Measurements from ENCODE around the gene SLC22A13. TPM values are rescaled to one million over a fixed set of nuclear protein-coding genes. Genes with fewer than 3 reads are reported as not detected.

Gene SLC22A13
- total RNA-seq, 4 donors from 2014 or later: 0.32 to 0.68 (median 0.60) TPM; not detected in 1

- Histone ChIP-seq H3K9me3 (no peaks in the 10 kb centered on the region), H3K4me3 (no peak overlapping the region), H3K4me1 (no peaks in the 10 kb centered on the region), H3K27ac (no peak overlapping the region), H3K36me3 (no peaks in the 10 kb centered on the region), H3K27me3 (no peaks in the 10 kb centered on the region)
- intact Hi-C loops (cut with DNase I; ENCODE audit: low total_unique reads): loop anchor here (1.0 kb wide), 1 partner anchor 18 kb away; no protein-coding TSS in a partner anchor
- DNase-seq: no peak
- in situ Hi-C loops (cut with MboI; ENCODE audit: low pct_ligation_motif_present in 1 of 4, low pct_unique_long_range_greater_than_20kb in 1 of 4, low sequenced_read_pairs in 3 of 4): no loop called here
- 73% methylated on average over 9 of the region's 9 CpGs; no CpG with 5 or more reads in 1 of the 2 donors for WGBS, 2 donors (ENCODE audit: low coverage in 1 of 2)
- TF ChIP-seq POLR2A (IDR thresholded peaks at IDR 0.05) (no peak), EP300 (IDR thresholded peaks at IDR 0.05; ENCODE audit: low read depth) (no peak)
Observed at GRCh38 chr3:38308456-38308855, 42.8 kb downstream of the SLC22A13 start.

- 75 to 88% methylated on average over 1 of the region's 1 CpG for WGBS, 2 donors (ENCODE audit: low coverage in 1 of 2)
- in situ Hi-C loops (cut with MboI; ENCODE audit: low pct_ligation_motif_present in 1 of 4, low pct_unique_long_range_greater_than_20kb in 1 of 4, low sequenced_read_pairs in 3 of 4): no loop called here
Observed at GRCh38 chr3:38311476-38311875, 45.9 kb downstream of the SLC22A13 start.

GRCh38 chr3:38311941-38312340, 46.3 kb downstream of the SLC22A13 start:
- intact Hi-C loops (cut with DNase I; ENCODE audit: low total_unique reads): no loop called here
- DNase-seq: no peak
- TF ChIP-seq CTCF (IDR thresholded peaks at IDR 0.05) (no peak), POLR2A (IDR thresholded peaks at IDR 0.05) (no peak), EP300 (IDR thresholded peaks at IDR 0.05; ENCODE audit: low read depth) (no peak), POLR2AphosphoS5 (IDR thresholded peaks at IDR 0.05) (no peak)
- Histone ChIP-seq H3K9me3 (no peaks in the 10 kb centered on the region), H3K4me1 (no peaks in the 10 kb centered on the region), H3K4me3 (no peak overlapping the region), H3K36me3 (no peaks in the 10 kb centered on the region), H3K27ac (no peak overlapping the region), H3K27me3 (no peaks in the 10 kb centered on the region)
- in situ Hi-C loops (cut with MboI; ENCODE audit: low pct_ligation_motif_present in 1 of 4, low pct_unique_long_range_greater_than_20kb in 1 of 4, low sequenced_read_pairs in 3 of 4): no loop called here
- WGBS, 2 donors (ENCODE audit: low coverage in 1 of 2): 54 to 74% methylated on average over 2 of the region's 2 CpGs

More at GRCh38 chr3:38311476-38311875, 45.9 kb downstream of the SLC22A13 start:
- no peak overlapping the region for H3K27ac ChIP-seq
- H3K4me1 ChIP-seq: no peaks in the 10 kb centered on the region
- intact Hi-C loops (cut with DNase I; ENCODE audit: low total_unique reads): no loop called here
- no peaks in the 10 kb centered on the region for H3K36me3 ChIP-seq
- no peak for DNase-seq
- no peak overlapping the region for H3K4me3 ChIP-seq
- no peaks in the 10 kb centered on the region for H3K9me3 ChIP-seq
- no peak for TF ChIP-seq EP300 (IDR thresholded peaks at IDR 0.05; ENCODE audit: low read depth)
- no peak for TF ChIP-seq POLR2AphosphoS5 (IDR thresholded peaks at IDR 0.05)
- no peak for TF ChIP-seq CTCF (IDR thresholded peaks at IDR 0.05)
- TF ChIP-seq POLR2A (IDR thresholded peaks at IDR 0.05): no peak
- no peaks in the 10 kb centered on the region for H3K27me3 ChIP-seq

- no peaks in the 10 kb centered on the region for H3K9me3 ChIP-seq
- in situ Hi-C loops (cut with MboI; ENCODE audit: low pct_ligation_motif_present in 1 of 4, low pct_unique_long_range_greater_than_20kb in 1 of 4, low sequenced_read_pairs in 3 of 4): no loop called here
- no peaks in the 10 kb centered on the region for H3K4me1 ChIP-seq
- intact Hi-C loops (cut with DNase I; ENCODE audit: low total_unique reads): no loop called here
- no peaks in the 10 kb centered on the region for H3K27me3 ChIP-seq
- no peaks in the 10 kb centered on the region for H3K36me3 ChIP-seq
- 57 to 84% methylated on average over 1 to 3 of the region's 3 CpGs for WGBS, 2 donors (ENCODE audit: low coverage in 1 of 2)
- H3K27ac ChIP-seq: no peak overlapping the region
- H3K4me3 ChIP-seq: no peak overlapping the region
- TF ChIP-seq EP300 (IDR thresholded peaks at IDR 0.05; ENCODE audit: low read depth) (no peak), POLR2A (IDR thresholded peaks at IDR 0.05) (no peak), POLR2AphosphoS5 (IDR thresholded peaks at IDR 0.05) (no peak), CTCF (IDR thresholded peaks at IDR 0.05) (no peak)
- DNase-seq: no peak
Observed at GRCh38 chr3:38312356-38312755, 46.7 kb downstream of the SLC22A13 start.

GRCh38 chr3:38313263-38313662, 47.7 kb downstream of the SLC22A13 start:
- no peaks in the 10 kb centered on the region for H3K36me3 ChIP-seq

More at GRCh38 chr3:38313263-38313662, 47.7 kb downstream of the SLC22A13 start:
- 82 to 95% methylated on average over 4 to 5 of the region's 5 CpGs for WGBS, 2 donors (ENCODE audit: low coverage in 1 of 2)
- no peak for TF ChIP-seq EP300 (IDR thresholded peaks at IDR 0.05; ENCODE audit: low read depth)
- H3K4me1 ChIP-seq: no peaks in the 10 kb centered on the region
- no peak overlapping the region for H3K27ac ChIP-seq
- H3K4me3 ChIP-seq: no peak overlapping the region
- intact Hi-C loops (cut with DNase I; ENCODE audit: low total_unique reads): no loop called here
- H3K9me3 ChIP-seq: no peaks in the 10 kb centered on the region
- no peak for DNase-seq
- no peaks in the 10 kb centered on the region for H3K27me3 ChIP-seq
- in situ Hi-C loops (cut with MboI; ENCODE audit: low pct_ligation_motif_present in 1 of 4, low pct_unique_long_range_greater_than_20kb in 1 of 4, low sequenced_read_pairs in 3 of 4): no loop called here

Data from transverse colon (tissue), 4 donors.